Suprapubic skin (tissue), 4 donors: ENCODE data around the gene MGME1. TPM values are rescaled to one million over a fixed set of nuclear protein-coding genes. Genes with fewer than 3 reads are reported as not detected.

Experiments used
- DNase-seq, 2 donors: peaks; one replicate each; pipeline ENCODE4 v3.0.0-alpha.2; 2019; ENCODE audit warnings: low spot score in 2 of 2
- H3K27ac ChIP-seq: fragments of 200-600 bp; sonication (generic); one replicate; pipeline ENCODE4 v1.5.1; 2019
- H3K27me3 ChIP-seq: fragments of 200-600 bp; sonication (generic); one replicate; pipeline ENCODE4 v1.5.1; 2019
- H3K36me3 ChIP-seq: fragments of 200-600 bp; sonication (generic); one replicate; pipeline ENCODE4 v1.5.1; 2019
- H3K4me1 ChIP-seq: fragments of 200-600 bp; sonication (generic); one replicate; pipeline ENCODE4 v1.5.1; 2019
- H3K4me3 ChIP-seq: fragments of 200-600 bp; sonication (generic); one replicate; pipeline ENCODE4 v1.5.1; 2019; ENCODE audit warnings: mild to moderate bottlenecking
- H3K9me3 ChIP-seq: fragments of 200-600 bp; sonication (generic); one replicate; pipeline ENCODE4 v1.5.1; 2019
- CTCF ChIP-seq, 2 donors: fragments of 200-600 bp in 1 of 2; fragments of 450-650 bp in 1 of 2; sonication (generic) in 1 of 2; IDR thresholded peaks; one replicate each; pipeline ENCODE4 v1.5.1; 2016 to 2019; ENCODE audit warnings: antibody characterized with exemption in 2 of 2, mild to moderate bottlenecking in 1 of 2, moderate library complexity in 1 of 2
- EP300 ChIP-seq: sonication (generic); formaldehyde crosslinking; IDR thresholded peaks from one replicate; pipeline ENCODE4 v1.6.1; 2017; ENCODE audit warnings: antibody characterized with exemption
- POLR2A ChIP-seq, 2 donors: fragments of 450-650 bp; IDR thresholded peaks; one replicate each; pipeline ENCODE4 v1.6.1; 2017; ENCODE audit warnings: antibody characterized with exemption in 2 of 2, mild to moderate bottlenecking in 2 of 2, moderate library complexity in 2 of 2
- POLR2AphosphoS5 ChIP-seq, 3 donors: sonication (generic); formaldehyde crosslinking; IDR thresholded peaks; one replicate each; pipeline ENCODE4 v1.6.1; 2017; ENCODE audit warnings: antibody characterized with exemption in 3 of 3
- WGBS: methylation state at CpG from one replicate; pipeline ENCODE4 v1.1.5; 2018; 5-methylcytosine and 5-hydroxymethylcytosine counted together
- total RNA-seq, 4 donors: library from RNA; depleted of rRNA; stranded (reverse); fragments of >200 nt; gene quantifications; one replicate each; pipeline ENCODE4 v1.1.0, GENCODE V29; 2016

Gene MGME1
- total RNA-seq, 4 donors from 2014 or later: 30.2 to 68.1 (median 32.8) TPM

DNA sequence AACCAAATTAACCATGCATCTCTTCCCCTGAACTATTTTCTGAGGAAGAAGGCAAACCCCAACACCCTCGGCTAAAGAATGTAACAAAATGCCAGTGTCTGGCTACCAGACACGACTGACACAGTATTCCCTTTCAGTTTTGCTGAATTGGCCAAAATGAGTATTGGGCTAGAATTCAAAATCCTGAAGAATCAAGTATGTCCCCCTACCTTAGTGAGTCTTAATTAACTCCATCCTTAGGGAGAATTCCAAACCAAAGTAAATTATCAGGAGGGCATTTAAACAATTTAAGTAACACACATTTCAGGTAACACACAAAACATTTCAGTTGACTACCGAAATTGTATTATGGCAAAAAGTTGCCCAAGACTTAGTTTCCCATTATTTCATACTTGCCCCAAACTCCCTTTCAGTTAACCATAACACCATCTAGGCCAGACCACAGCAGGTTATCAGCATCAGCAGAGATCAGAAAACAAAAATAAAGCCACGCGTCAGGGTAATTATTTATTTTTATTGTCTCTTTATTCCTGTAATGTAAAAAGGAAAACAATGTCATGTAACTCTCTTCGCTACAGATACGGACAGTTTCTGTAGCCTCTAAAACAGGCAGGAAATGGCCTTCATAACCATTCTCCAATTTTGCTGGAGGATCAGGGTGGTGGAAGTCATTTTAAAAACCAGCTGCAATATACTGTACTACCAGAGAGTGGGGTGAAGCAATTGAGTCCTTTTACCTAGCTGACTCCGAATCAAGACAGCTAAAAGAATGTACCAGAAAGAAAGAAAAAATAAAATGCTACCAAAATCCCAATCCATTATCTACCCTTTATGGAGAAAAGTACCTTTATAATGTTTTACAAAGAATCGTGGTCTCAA lies 2.1 kb upstream of the MGME1 start:
- Histone ChIP-seq H3K27ac (peak overlapping the region; percentile 98), H3K27me3 (no peaks in the 10 kb centered on the region), H3K4me3 (peak overlapping the region; percentile 95), H3K9me3 (no peaks in the 10 kb centered on the region), H3K36me3 (no peaks in the 10 kb centered on the region), H3K4me1 (peaks cover 75% of the 10 kb centered on the region)
- 11% methylated on average over 9 of the region's 9 CpGs for WGBS
- no peak for TF ChIP-seq POLR2A (IDR thresholded peaks at IDR 0.05)
- no peak for TF ChIP-seq POLR2AphosphoS5 (IDR thresholded peaks at IDR 0.05)
- peak in 1 of 2 donors; percentile 26 for TF ChIP-seq CTCF (IDR thresholded peaks at IDR 0.05)
- no peak for DNase-seq

GRCh38 chr20:17967521-17968365 lies 1.1 kb upstream of the MGME1 start:
- H3K27me3 ChIP-seq: no peaks in the 10 kb centered on the region
- no peaks in the 10 kb centered on the region for H3K36me3 ChIP-seq
- TF ChIP-seq EP300: no peak
- TF ChIP-seq POLR2AphosphoS5 (IDR thresholded peaks at IDR 0.05): no peak
- TF ChIP-seq CTCF (IDR thresholded peaks at IDR 0.05): no peak
- no peak for TF ChIP-seq POLR2A (IDR thresholded peaks at IDR 0.05)
- under 1% methylated on average over 35 of the region's 41 CpGs for WGBS
- H3K4me1 ChIP-seq: peaks cover 75% of the 10 kb centered on the region
- peak; percentile 77 to 82 for DNase-seq
- no peaks in the 10 kb centered on the region for H3K9me3 ChIP-seq
- H3K27ac ChIP-seq: peak overlapping the region; percentile 98
- H3K4me3 ChIP-seq: peak overlapping the region; percentile 95

GRCh38 chr20:17969278-17969883 lies 563 bp downstream of the MGME1 start:
- Histone ChIP-seq H3K27ac (peak overlapping the region; percentile 98), H3K27me3 (no peaks in the 10 kb centered on the region), H3K4me3 (peak overlapping the region; percentile 95), H3K9me3 (no peaks in the 10 kb centered on the region), H3K4me1 (peaks cover 75% of the 10 kb centered on the region), H3K36me3 (no peaks in the 10 kb centered on the region)
- DNase-seq: peak in 1 of 2 donors; percentile 76
- under 1% methylated on average over 28 of the region's 28 CpGs for WGBS
- TF ChIP-seq POLR2AphosphoS5 (IDR thresholded peaks at IDR 0.05): no peak
- no peak for TF ChIP-seq POLR2A (IDR thresholded peaks at IDR 0.05)
- no peak for TF ChIP-seq EP300
- no peak for TF ChIP-seq CTCF (IDR thresholded peaks at IDR 0.05)

DNA sequence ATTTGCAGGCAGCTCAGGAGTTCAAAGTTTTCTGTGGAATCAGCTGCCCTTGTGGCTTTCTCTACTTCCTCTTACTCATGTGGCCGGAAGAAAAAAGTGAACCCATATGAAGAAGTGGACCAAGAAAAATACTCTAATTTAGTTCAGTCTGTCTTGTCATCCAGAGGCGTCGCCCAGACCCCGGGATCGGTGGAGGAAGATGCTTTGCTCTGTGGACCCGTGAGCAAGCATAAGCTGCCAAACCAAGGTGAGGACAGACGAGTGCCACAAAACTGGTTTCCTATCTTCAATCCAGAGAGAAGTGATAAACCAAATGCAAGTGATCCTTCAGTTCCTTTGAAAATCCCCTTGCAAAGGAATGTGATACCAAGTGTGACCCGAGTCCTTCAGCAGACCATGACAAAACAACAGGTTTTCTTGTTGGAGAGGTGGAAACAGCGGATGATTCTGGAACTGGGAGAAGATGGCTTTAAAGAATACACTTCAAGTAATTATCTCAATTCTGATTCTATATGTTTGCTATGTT lies 1.1 kb downstream of the MGME1 start:
- WGBS: 7% methylated on average over 9 of the region's 9 CpGs
- peak overlapping the region; percentile 98 for H3K27ac ChIP-seq
- peak overlapping the region; percentile 95 for H3K4me3 ChIP-seq
- H3K4me1 ChIP-seq: peaks cover 69% of the 10 kb centered on the region
- DNase-seq: no peak
- TF ChIP-seq POLR2A (IDR thresholded peaks at IDR 0.05): no peak
- no peak for TF ChIP-seq EP300
- no peak for TF ChIP-seq POLR2AphosphoS5 (IDR thresholded peaks at IDR 0.05)
- no peak for TF ChIP-seq CTCF (IDR thresholded peaks at IDR 0.05)
- H3K36me3 ChIP-seq: no peaks in the 10 kb centered on the region
- no peaks in the 10 kb centered on the region for H3K9me3 ChIP-seq
- no peaks in the 10 kb centered on the region for H3K27me3 ChIP-seq
